ENCODE measurements around the gene IGDCC3.

IGDCC3 gene

DNA sequence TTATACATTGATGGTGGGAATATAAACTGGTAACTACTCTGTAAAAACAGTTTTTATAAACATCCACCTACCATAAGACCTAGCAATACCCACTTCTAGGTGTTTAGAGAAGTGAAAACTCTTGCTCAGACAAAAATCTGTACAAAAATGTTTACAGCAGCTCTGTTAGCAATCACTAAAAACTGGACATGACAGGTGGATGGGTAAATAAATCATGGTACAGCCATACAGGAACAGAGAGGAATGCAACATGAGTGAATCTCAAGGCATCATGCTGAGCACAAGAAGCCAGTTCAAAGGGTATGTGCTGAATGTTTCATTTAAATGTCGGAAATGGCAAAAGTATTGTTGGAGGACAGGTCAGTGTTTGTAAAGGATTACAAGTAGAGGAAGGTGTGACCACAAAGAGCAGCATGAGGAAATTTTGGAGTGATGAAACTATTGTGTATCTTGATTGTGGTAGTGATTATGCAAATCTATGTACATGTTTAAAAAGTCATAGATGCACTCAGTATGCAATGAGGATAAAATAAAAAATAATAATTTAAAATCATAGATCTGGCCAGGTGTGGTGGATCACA lies 84.8 kb downstream of the IGDCC3 start:
- no peak for DNase-seq (ENCODE audit: low read depth in 2 of 2)

DNA sequence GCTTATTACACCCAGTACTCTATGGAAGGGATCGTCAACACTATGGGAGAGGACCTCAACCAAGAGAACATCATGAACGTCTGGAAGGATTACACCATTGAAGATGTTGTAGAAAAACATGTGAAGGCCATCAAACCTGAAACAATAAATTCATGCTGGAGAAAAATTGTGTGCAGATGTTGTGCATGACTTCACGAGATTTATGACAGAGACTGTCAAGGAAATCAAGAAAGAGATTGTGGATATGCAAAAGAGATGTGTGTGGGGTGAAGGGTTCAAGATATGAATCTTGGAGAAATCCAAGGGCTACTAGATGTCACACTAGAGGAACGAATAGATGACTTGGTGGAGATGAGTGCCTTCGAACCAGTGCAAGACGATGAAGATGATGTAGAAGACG lies 87.6 kb downstream of the IGDCC3 start:
- DNase-seq (ENCODE audit: low read depth in 2 of 2): no peak

DNA sequence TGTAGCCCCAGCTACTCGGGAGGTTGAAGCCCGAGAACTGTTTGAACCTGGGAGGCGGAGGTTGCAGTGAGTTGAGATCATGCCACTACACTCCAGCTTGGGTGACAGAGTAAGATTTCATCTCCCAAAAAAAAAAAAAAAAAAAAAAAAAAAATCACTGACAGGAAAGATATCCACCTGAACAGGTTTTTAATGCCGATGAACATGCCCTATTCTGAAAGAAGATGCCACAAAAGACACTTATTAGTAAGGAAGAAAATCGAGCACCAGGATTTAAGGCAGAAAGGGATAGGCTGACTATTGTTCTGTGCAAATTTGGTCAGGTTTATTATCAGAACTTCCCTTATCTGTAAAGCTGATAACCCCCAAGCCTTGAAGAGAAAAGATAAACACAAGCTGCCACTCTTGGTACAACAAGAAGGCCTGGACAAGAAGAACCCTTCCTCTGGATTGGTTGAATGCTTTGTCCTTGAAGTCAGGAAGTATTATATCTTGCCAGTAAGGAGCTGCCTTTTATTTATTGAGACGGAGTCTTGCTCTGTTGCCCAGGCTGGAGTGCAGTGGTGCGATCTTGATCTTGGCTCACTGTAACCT lies 88.4 kb downstream of the IGDCC3 start:
- no peak for DNase-seq (ENCODE audit: low read depth in 2 of 2)

DNA sequence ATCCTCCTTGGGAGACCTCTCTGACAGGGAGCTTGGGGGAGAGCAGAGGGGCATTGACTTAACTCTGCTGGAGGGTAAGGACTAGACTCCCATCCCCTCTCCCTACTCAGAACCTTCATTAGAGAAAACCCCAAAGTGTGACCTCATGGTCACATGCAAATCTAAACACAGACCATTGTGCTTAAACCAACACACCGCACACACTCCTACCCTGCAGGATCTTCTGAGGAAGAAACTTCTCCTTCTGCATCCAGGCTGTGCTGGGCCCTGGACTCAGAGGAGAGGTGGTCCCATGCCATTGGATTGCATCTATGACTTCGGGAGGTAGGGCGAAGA lies 90.3 kb downstream of the IGDCC3 start:
- DNase-seq (ENCODE audit: low read depth in 2 of 2): no peak

DNA sequence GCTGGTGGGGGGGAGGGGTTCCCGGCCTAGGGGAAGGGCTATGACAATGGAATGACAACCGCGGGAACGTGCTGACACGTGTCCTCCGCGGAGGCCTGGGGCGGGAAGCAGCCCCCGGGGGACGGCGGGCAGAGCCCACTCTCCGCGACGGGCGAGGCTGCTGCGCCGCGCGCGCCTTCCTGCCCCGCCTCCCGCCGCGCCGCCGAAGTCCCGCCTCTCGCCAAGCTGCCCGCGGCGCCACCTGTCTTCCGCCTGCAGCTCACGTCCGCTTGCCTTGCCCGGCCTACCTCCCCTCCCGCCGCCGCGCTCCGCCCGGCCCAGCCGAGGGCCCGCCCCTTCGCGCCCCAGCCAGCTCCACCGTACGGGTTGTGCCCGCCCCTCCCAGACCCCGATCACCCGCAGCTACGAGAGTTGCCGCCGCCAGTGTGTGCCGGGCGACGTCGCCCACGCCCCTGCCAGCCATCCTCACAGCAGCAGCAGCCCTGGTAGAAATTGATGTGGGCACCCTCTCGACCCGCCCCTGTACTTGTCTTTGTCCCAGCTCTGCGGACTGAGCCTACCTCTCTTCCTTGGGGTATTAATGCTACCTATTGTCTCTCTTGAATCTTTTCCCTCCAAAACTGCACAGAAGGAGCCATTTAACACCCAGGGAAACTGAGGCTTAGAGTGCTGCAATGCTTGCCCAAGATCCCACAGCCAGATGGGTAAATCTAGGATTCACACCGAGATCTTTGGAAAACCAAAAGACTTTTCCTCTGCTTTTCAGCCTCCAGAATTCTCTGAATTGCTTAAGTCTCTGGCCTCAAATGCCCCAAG lies 90.9 kb downstream of the IGDCC3 start, which contains the start of gene PARP16:
PARP16 (minus strand) TSS at position 180 of the 816 bp plus-strand sequence. CDS start 457 bp downstream, outside the sequence.
- peak; percentile 86 to 90 for DNase-seq (ENCODE audit: low read depth in 2 of 2)

DNA sequence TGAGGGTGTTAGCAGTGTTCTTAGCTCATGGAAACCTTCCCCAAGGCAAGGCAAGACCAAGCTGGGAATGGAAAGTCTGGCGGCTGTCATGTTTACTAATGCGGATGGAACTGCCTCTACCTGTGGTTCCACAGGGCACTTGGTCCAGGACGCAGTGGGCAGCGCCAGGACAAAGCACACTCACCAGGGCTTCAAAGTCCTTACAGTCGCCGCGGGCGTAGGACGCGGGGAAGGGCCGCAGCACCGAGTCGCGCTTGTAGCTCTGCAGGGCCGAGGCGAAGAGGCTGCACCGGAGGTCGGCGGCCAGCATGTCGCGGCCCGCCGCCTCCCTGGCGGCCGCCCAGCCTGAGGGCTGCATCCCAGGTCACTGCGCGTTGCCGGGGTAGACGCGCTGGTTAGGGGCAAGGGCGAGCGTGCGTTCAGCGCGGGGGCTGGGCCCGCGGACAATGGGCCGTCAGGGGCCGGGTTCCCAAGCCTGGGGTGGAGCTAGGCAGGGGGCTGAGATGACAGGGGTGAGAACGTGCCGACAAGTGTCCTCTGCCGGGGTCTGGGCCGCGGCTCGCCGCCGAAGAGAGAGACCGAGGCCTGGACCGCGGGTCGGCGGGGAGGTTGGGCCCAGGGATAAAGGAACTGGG lies 91.6 kb downstream of the IGDCC3 start:
- DNase-seq (ENCODE audit: low read depth in 2 of 2): no peak

DNA sequence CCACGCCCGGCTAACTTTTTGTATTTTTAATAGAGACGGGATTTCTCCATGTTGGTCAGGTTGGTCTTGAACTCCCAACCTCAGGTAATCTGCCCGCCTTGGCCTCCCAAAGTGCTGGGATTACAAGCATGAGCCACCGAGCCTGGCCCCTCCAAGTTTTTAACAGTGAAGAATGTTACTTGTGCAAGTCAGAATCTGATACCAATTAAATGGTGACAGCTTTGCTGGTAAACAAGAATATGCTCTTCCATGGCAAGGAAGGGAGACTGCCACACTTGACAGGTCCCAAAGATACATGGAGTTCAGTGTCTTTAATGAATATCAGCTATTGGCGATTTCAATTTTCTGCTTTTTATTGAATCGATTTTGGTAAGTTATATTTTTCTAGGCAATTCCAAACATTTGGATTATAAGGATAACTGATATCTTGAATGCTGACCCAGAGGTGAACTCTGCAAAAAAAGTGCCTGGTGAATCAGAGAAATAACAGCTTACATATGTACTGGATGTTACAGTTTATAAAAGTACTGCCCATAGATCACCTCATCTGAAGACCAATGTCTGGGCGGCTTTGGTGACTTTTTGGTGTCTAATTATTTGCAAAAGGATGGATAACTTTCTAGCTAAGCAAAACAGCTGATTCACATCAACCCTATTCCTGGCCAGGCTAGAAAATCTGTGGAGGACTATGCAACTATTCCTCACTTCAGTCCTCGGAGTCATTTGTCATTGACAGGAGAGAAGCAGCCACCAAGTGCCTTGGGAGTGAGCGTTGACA lies 92.3 kb downstream of the IGDCC3 start:
- DNase-seq (ENCODE audit: low read depth in 2 of 2): no peak

DNA sequence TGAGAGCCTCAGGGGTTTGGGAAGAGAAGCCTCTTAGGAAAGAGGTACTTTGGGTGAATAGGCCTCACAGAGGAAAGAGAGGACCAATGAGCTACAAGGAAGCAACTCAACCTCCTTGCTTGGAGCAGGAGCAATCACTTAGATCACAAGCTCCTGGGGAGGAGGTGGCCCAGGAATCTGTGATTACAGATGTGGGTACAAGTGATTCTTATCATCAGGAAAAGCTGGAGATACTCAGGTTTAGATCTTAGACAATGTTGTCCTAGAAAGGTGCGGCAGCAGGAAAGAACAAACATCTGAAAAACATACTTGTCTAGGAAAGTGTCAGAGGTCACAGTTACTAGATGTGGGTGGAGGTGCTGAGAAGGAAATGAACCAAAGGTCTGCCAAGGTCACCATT lies 99.3 kb downstream of the IGDCC3 start:
- DNase-seq (ENCODE audit: low read depth in 2 of 2): no peak

Measured in stimulated activated CD4-positive, alpha-beta T cell treated with anti-CD3 and anti-CD28 coated beads, Interleukin-12 subunit alpha, Interleukin-12 subunit beta, amount 100 ng/mL, for 24 hours (primary cell).